Ovary (tissue), 3 donors: ENCODE results near the gene MAP1LC3B2.

ENCODE experiments used
- POLR2A ChIP-seq: fragments of 450-650 bp; IDR thresholded peaks from one replicate; pipeline ENCODE4 v1.6.1; 2017; ENCODE audit warnings: antibody characterized with exemption, mild to moderate bottlenecking, moderate library complexity
- TF ChIP-seq, protein P1 (sequence below), 3 donors: fragments of 450-650 bp in 2 of 3; fragments of 200-600 bp in 1 of 3; IDR thresholded peaks; one replicate each; pipeline versions ENCODE4 v1.5.1 to v1.8.0; 2016 to 2022; ENCODE audit warnings: antibody characterized with exemption in 3 of 3, mild to moderate bottlenecking in 1 of 3
- donor health status: DM: no; HTN: no; CAD: no.

- TF ChIP-seq, protein P1, sequence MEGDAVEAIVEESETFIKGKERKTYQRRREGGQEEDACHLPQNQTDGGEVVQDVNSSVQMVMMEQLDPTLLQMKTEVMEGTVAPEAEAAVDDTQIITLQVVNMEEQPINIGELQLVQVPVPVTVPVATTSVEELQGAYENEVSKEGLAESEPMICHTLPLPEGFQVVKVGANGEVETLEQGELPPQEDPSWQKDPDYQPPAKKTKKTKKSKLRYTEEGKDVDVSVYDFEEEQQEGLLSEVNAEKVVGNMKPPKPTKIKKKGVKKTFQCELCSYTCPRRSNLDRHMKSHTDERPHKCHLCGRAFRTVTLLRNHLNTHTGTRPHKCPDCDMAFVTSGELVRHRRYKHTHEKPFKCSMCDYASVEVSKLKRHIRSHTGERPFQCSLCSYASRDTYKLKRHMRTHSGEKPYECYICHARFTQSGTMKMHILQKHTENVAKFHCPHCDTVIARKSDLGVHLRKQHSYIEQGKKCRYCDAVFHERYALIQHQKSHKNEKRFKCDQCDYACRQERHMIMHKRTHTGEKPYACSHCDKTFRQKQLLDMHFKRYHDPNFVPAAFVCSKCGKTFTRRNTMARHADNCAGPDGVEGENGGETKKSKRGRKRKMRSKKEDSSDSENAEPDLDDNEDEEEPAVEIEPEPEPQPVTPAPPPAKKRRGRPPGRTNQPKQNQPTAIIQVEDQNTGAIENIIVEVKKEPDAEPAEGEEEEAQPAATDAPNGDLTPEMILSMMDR (IDR thresholded peaks at IDR 0.05), result no peak
- TF ChIP-seq POLR2A, result no peak
Measured at GRCh38 chr12:116604178-116604895, 45.2 kb downstream of the MAP1LC3B2 start.
